Smooth muscle cell (in vitro differentiated cells): ENCODE data around the gene CEP290. TPM values are rescaled to one million over a fixed set of nuclear protein-coding genes. Genes with fewer than 3 reads are reported as not detected.

Experiments used
- DNase-seq: peaks from one replicate; lab custom pipeline; 2025; ENCODE audit not compliant: unreplicated experiment; lab: John Stamatoyannopoulos, UW
- H2AFZ ChIP-seq: fragments of 200-600 bp; sonication (generic); 2 replicates; pipeline ENCODE4 v1.6.0; 2016; ENCODE audit warnings: antibody characterized with exemption, low read depth, mild to moderate bottlenecking
- H3F3A ChIP-seq: fragments of 200-600 bp; sonication (generic); 2 replicates; pipeline ENCODE4 v1.6.0; 2017; ENCODE audit warnings: antibody characterized with exemption, low read depth
- H3K27ac ChIP-seq: fragments of 200-600 bp; sonication (generic); 2 replicates; pipeline ENCODE4 v1.5.1; 2016; ENCODE audit warnings: low read depth, mild to moderate bottlenecking
- H3K27me3 ChIP-seq: fragments of 200-600 bp; sonication (generic); 2 replicates; pipeline ENCODE4 v1.6.1; 2016; ENCODE audit warnings: low read depth, mild to moderate bottlenecking
- H3K36me3 ChIP-seq: fragments of 200-600 bp; sonication (generic); 2 replicates; pipeline ENCODE4 v1.5.1; 2016; ENCODE audit warnings: low read depth
- H3K4me1 ChIP-seq: fragments of 200-600 bp; sonication (generic); 2 replicates; pipeline ENCODE4 v1.5.1; 2016; ENCODE audit warnings: low read depth
- H3K4me2 ChIP-seq: fragments of 200-600 bp; sonication (generic); 2 replicates; pipeline ENCODE4 v1.6.0; 2016; ENCODE audit warnings: mild to moderate bottlenecking
- H3K4me3 ChIP-seq: fragments of 200-600 bp; sonication (generic); 2 replicates; pipeline ENCODE4 v1.5.1; 2016; ENCODE audit warnings: mild to moderate bottlenecking
- H3K79me2 ChIP-seq: fragments of 200-600 bp; sonication (generic); 2 replicates; pipeline ENCODE4 v1.6.0; 2016; ENCODE audit warnings: low read depth, mild to moderate bottlenecking
- H3K9ac ChIP-seq: fragments of 200-600 bp; sonication (generic); 2 replicates; pipeline ENCODE4 v1.6.0; 2016; ENCODE audit warnings: low read depth
- H3K9me3 ChIP-seq: fragments of 200-600 bp; sonication (generic); replicated peaks from 2 replicates; pipeline ENCODE4 v1.5.1; 2016; ENCODE audit warnings: low read depth
- H4K20me1 ChIP-seq: fragments of 200-600 bp; sonication (generic); 2 replicates; pipeline ENCODE4 v1.6.0; 2016; ENCODE audit warnings: low read depth
- CTCF ChIP-seq: fragments of 200-600 bp; sonication (generic); IDR thresholded peaks from 2 replicates; pipeline ENCODE4 v1.5.1; 2017; ENCODE audit warnings: borderline replicate concordance, mild to moderate bottlenecking, antibody characterized with exemption; ENCODE audit not compliant: insufficient read depth, poor library complexity, severe bottlenecking
- WGBS: methylation state at CpG from one replicate; pipeline ENCODE4 v1.1.7; 2016; ENCODE audit warnings: low lambda C conversion rate; 5-methylcytosine and 5-hydroxymethylcytosine counted together
- polyA plus RNA-seq: library from polyadenylated mRNA; unstranded; fragments of >200 nt; fragmentation: Nextera tagmentation; extraction: Ambion mirVana; gene quantifications from 2 replicates; pipeline ENCODE4 v1.2.1, GENCODE V29; 2016
- total RNA-seq: library from RNA; depleted of rRNA; stranded (reverse); fragments of >200 nt; gene quantifications from 2 replicates; pipeline ENCODE4 v1.2.3, GENCODE V29; 2014

CEP290 gene
- total and polyA plus RNA-seq, 2 experiments from 2014 or later: 10.4 to 13.2 TPM

GRCh38 chr12:88172844-88173407, 31.0 kb upstream of the CEP290 start:
- no peak overlapping the region for H3K4me3 ChIP-seq
- no peak for DNase-seq
- no peaks in the 10 kb centered on the region for H3K9me3 ChIP-seq
- no peaks in the 10 kb centered on the region for H4K20me1 ChIP-seq
- no peak overlapping the region for H2AFZ ChIP-seq
- H3K79me2 ChIP-seq: no peaks in the 10 kb centered on the region
- TF ChIP-seq CTCF: no peak
- no peaks in the 10 kb centered on the region for H3K4me1 ChIP-seq
- H3K36me3 ChIP-seq: peaks cover 8% of the 10 kb centered on the region
- no peaks in the 10 kb centered on the region for H3F3A ChIP-seq
- H3K27ac ChIP-seq: no peak overlapping the region
- no peak overlapping the region for H3K4me2 ChIP-seq
- no peak overlapping the region for H3K9ac ChIP-seq
- H3K27me3 ChIP-seq: no peaks in the 10 kb centered on the region

- no peak for DNase-seq
- H3K4me2 ChIP-seq: no peak overlapping the region
- H3K27me3 ChIP-seq: no peaks in the 10 kb centered on the region
- WGBS: 95% methylated on average over 2 of the region's 2 CpGs
- H4K20me1 ChIP-seq: no peaks in the 10 kb centered on the region
- no peak overlapping the region for H3K9ac ChIP-seq
- H3K79me2 ChIP-seq: no peaks in the 10 kb centered on the region
- no peak for TF ChIP-seq CTCF
- H3K9me3 ChIP-seq: no peaks in the 10 kb centered on the region
- H3K27ac ChIP-seq: no peak overlapping the region
- no peaks in the 10 kb centered on the region for H3F3A ChIP-seq
- H3K36me3 ChIP-seq: peaks cover 6% of the 10 kb centered on the region
- H3K4me1 ChIP-seq: no peaks in the 10 kb centered on the region
- no peak overlapping the region for H2AFZ ChIP-seq
- no peak overlapping the region for H3K4me3 ChIP-seq
These were observed 25.5 kb upstream of the CEP290 start for GRCh38 chr12:88167384-88167783.

GRCh38 chr12:88166179-88166578, 24.3 kb upstream of the CEP290 start:
- Histone ChIP-seq H3K4me2 (no peak overlapping the region), H3K9me3 (no peaks in the 10 kb centered on the region), H3K4me3 (no peak overlapping the region), H4K20me1 (no peaks in the 10 kb centered on the region), H3K9ac (no peak overlapping the region), H3K27me3 (no peaks in the 10 kb centered on the region), H3K79me2 (no peaks in the 10 kb centered on the region), H3K27ac (no peak overlapping the region), H3K36me3 (peaks cover 6% of the 10 kb centered on the region), H3K4me1 (no peaks in the 10 kb centered on the region), H2AFZ (no peak overlapping the region), H3F3A (no peaks in the 10 kb centered on the region)
- no peak for DNase-seq
- 94% methylated on average over 1 of the region's 1 CpG for WGBS
- no peak for TF ChIP-seq CTCF

GRCh38 chr12:88163371-88163770, 21.5 kb upstream of the CEP290 start:
- no peak overlapping the region for H3K4me2 ChIP-seq
- no peaks in the 10 kb centered on the region for H3K9me3 ChIP-seq
- no peaks in the 10 kb centered on the region for H3K4me1 ChIP-seq
- 94% methylated on average over 2 of the region's 2 CpGs for WGBS
- H3K27me3 ChIP-seq: no peaks in the 10 kb centered on the region
- H4K20me1 ChIP-seq: no peaks in the 10 kb centered on the region
- no peak overlapping the region for H3K9ac ChIP-seq
- TF ChIP-seq CTCF: no peak
- H3F3A ChIP-seq: no peaks in the 10 kb centered on the region
- no peak overlapping the region for H3K27ac ChIP-seq
- H3K36me3 ChIP-seq: peaks cover 6% of the 10 kb centered on the region
- no peak overlapping the region for H3K4me3 ChIP-seq
- DNase-seq: no peak
- H2AFZ ChIP-seq: no peak overlapping the region
- no peaks in the 10 kb centered on the region for H3K79me2 ChIP-seq
